ENCODE data around the gene PADI2.
A peak's percentile ranks its signal among the peaks of the same experiment; 100 is the strongest.

Gene PADI2

DNA sequence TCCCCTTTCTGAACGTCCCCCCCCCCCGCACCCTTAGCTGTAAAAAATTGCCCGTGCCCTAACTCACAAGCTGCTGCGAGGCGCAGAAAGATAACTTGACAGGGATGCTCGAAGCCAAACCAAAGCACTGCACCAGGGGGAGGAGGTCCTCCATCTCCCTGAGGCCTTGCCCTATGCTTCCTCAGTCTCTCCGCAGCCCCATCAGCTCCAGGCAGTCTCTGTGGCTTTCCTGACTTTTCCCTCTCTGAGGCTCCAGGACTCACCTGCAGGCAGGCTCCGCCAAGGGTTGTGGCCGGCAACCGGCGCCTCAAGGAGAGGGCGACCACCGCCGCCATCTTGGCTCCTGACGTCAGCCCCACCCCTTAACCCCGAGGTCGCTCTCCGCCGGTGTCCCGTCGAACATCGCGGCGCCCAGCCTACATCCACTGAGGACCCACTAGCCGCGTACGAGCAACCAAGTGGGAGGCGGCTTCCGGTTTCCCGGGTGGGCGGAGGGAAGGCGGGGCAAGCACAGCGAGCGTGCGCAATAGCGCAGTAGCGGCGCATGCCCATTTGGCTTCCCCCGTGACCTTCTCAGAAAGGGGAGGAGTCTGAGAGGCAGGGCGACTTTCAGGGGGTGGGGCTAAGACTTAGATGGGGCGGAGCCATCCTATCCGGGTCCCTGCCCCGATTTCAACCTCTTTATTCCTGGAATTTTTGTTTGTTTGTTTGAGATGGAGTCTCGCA, 65.4 kb downstream of the PADI2 start, which contains the start of gene SDHB:
Gene SDHB, minus strand, starts transcription at position 348 of the 726 bp plus-strand sequence. Its CDS starts 13 bp downstream, at position 335.
- peak; percentile 98 for DNase-seq (ENCODE audit: low read depth)

GRCh38 chr1:17053086-17053684, 66.1 kb downstream of the PADI2 start:
- DNase-seq (ENCODE audit: low read depth): no peak

DNA sequence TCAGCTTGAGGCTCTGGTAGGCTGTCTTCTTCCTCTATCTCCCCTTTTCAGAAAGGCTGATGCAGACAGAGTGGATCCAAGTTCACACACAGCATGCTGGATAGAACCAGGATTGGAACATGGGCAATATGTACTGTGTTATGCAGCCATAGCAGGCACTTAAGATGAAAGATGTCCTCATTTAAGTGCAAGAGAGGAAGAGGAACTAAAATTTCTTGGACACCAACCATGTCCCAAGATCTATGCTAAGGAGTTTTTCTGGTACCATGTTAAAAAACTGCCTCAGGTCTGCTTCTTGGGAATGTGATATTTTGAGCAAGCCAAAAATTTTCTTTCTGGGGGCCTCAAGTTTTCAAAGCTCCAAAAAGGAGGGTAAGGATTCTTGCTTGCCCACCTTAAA, 66.6 kb downstream of the PADI2 start:
- no peak for DNase-seq (ENCODE audit: low read depth)

DNA sequence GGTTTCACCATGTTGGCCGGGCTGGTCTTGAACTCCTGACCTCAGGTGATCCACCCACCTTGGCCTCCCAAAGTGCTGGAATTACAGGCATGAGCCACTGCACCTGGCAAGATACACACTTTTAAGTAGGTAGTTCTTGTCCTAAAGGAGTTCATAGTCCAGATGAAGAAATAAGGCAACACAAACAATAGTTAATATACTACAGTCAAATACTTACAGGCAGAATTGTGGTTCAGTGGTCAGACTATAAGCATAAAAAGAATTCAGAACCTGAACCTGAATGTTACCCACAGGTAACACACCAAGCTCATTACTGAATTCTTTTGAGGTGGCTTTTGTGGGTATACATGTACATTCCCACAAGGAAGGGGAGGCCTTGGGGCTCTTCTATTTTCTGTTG, 67.2 kb downstream of the PADI2 start:
- no peak for DNase-seq (ENCODE audit: low read depth)

GRCh38 chr1:17047924-17048323, 71.3 kb downstream of the PADI2 start:
- no peak for DNase-seq (ENCODE audit: low read depth)

GRCh38 chr1:17046334-17046657, 73.0 kb downstream of the PADI2 start:
- DNase-seq (ENCODE audit: low read depth): no peak

GRCh38 chr1:17045634-17046333, 73.5 kb downstream of the PADI2 start:
- no peak for DNase-seq (ENCODE audit: low read depth)

DNA sequence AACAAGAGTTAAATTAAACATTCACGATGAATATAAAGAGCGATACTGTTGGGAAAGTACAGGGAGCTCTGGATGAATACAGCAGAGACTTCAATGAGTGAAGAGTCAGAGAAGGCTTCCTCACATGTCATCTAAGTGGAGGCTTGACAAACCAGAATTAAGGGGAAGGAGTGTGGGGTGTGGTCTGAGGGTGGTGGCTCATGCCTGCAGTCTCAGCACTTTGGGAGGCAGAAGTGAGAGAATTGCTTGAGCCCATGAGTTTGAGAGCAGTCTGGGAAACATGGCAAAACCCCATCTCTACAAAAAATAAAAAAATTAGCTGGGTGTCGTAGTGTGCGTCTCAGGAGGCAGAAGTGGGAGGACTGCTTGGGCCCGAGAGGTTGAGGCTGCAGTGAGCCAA, 74.1 kb downstream of the PADI2 start:
- no peak for DNase-seq (ENCODE audit: low read depth)

DNA sequence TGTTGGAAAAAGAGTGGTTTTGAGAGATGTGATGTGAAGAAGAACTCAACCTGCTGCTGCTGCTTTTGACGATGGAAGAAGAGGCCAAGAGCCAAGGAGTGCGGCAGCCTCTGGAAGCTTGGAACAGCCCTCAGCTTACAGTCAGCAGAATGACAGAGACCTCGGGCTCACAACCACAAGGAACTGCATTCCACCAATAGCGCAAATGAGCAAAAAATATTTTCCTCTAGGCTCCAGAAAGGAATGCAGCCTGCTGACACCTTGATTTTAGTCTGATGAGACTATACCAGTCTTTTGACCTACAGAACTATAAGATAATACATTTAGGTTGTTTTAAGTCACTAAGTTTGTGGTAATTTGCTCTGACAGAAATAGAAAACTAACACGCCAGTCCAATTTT, 75.6 kb downstream of the PADI2 start:
- no peak for DNase-seq (ENCODE audit: low read depth)

DNA sequence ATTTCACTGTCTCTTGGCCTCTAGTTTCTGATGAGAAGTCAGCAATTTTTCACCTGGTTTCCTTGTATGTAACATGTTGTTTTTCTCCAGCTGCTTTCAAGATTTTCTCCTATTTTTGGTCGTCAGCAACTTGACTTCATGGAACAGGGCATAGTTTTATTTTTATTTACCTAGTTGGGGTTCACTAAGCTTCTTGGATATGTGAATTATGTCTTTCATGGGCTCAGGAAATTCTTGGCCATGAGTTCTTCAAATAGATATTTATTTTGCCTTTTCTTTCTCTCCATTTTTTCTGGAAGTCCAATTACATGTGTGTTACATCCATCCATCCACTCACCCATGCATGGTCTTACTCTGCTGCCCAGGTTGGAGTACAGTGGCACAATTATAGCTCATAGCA, 79.1 kb downstream of the PADI2 start:
- DNase-seq (ENCODE audit: low read depth): no peak

DNA sequence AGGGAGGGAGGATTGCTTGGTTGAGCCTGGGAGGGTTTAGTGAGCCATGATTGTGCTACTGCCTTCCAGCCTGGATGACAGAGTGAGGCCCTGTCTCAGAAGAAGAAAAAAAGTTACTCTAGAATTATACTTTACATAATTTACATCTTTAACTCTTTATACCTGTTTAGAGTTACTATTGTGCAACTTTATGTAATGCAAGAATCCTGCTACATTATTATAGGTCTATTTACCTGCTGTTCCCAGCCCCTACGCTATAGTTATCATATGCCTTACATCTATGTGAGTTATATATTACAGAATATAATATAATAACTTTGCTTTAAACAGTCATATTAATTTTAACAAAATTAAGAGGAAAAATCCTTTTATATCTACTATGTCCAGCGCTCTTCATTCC, 79.7 kb downstream of the PADI2 start:
- DNase-seq (ENCODE audit: low read depth): no peak

DNA sequence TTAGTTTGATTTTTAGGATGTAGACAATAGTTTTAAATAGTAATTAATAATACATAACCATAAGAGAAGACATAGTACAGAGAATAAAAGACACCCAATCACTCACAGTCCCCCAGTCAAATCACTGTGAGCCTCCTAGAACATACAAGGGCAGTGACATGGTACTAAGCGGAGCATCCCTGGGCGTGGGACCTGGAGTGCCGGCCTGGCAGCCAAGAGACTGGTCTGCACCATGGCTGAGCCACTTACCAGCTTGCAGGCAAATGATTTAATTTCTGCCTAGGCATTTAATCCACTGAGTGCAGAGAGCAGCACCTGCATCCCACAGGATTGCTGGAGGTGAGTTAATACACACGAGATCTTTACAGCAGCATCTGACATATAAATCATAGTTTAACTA, 85.8 kb downstream of the PADI2 start:
- no peak for DNase-seq (ENCODE audit: low read depth)

DNA sequence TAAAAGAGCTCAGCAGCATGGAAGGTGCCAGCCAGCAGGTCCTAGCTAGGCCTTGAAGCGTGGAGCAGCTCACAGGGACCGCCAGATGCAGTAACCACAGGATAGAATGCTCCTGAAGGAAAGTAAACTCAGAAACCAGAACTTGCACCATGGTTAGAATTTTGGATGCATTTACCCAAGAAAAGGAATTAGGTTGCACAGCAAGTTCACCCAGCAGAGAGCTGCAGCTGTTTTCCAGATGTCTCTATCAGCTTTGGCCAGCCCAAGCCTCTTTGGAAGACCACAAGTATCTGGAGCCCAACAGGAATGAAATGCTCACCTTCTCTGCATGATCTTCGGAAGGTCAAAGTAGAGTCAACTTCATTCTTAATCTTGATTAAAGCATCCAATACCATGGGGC, 86.5 kb downstream of the PADI2 start:
- DNase-seq (ENCODE audit: low read depth): no peak

DNA sequence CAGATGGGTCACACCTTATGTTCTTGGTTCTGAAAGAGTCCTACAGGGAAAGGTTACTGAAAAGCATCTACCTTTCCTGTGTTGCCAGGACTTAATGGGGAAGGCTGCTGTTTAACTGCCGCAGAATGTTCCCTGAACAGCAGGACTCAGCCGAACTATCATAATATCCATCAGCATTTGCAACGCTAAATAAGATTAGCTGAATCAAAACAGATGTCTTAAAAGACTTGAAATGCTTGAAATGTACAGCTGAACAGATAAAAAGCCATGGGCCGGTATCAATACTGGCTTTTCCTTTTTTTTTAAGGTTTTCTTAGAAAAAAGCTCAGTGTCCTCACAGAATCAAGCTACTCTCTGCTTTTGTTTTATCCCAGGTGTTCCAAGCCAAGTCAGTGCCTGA, 87.8 kb downstream of the PADI2 start:
- no peak for DNase-seq (ENCODE audit: low read depth)

GRCh38 chr1:17030206-17030605, 89.0 kb downstream of the PADI2 start:
- no peak for DNase-seq (ENCODE audit: low read depth)

DNA sequence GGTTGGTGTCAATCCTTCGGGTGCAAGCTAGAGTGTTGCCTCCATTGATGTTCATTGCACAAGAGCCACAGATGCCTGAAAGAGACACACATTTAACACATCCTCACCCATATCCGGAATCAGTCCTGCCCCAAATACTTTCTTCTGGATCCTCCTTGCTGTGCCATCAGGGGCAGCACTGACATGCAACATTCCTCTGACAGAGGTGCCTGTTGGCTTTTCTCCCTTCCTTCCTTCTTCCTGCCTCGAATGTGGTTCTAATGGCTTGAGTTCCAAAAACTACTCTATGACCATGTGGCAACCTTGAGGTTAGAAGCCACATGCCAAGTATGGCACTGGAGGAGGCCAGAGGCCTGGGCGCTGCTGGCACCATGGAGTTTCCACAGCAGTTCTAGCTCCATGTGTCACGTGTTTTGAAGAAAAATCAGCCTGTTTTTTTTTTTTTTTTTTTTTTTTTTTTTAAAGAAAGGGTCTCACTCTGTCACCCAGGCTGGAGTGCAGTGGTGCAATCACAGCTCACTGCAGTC, 90.5 kb downstream of the PADI2 start:
- no peak for DNase-seq (ENCODE audit: low read depth)

GRCh38 chr1:17027900-17028299, 91.4 kb downstream of the PADI2 start:
- no peak for DNase-seq (ENCODE audit: low read depth)

GRCh38 chr1:17027403-17027802, 91.8 kb downstream of the PADI2 start:
- no peak for DNase-seq (ENCODE audit: low read depth)

GRCh38 chr1:17024721-17025120, 94.5 kb downstream of the PADI2 start:
- DNase-seq (ENCODE audit: low read depth): no peak

DNA sequence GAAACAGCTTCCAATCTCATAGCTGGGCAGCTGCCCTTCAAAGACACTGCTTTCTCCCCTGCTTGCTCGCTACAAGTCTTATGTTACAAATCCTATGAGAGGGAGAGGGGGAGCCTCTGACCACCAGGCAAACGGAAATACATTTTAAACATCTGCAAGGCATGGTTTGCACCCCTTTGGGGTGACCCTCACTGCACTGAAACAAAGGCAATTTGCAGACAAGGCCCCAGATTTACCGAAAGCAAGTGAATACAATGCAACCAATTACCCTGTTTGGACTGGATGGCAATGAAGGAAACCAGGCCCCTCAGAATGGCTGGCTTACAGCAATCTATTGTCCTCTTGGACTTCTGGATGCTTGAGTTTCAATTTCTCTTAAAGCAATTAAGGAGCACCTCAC, 95.7 kb downstream of the PADI2 start:
- no peak for DNase-seq (ENCODE audit: low read depth)

DNA sequence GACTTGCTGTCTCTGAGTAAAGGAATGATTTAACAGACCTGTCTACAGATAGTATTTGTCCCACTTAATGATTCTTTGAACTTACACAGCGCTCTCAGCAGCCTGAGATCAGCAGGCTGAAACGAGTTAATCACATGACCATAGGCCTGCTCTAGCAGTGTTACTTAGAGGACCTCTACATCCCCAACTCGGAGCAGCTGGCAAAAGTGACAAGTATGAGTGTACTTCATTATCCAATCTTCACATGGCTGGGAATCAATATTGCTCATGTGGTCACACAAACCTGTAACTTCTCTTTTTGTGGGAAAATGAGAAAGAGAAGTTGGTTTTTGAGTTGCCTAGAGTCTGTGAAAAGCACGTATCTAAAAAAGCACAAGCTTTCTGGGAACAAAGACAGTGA, 96.1 kb downstream of the PADI2 start:
- DNase-seq (ENCODE audit: low read depth): no peak

GRCh38 chr1:17021896-17022295, 97.4 kb downstream of the PADI2 start:
- DNase-seq (ENCODE audit: low read depth): no peak

DNA sequence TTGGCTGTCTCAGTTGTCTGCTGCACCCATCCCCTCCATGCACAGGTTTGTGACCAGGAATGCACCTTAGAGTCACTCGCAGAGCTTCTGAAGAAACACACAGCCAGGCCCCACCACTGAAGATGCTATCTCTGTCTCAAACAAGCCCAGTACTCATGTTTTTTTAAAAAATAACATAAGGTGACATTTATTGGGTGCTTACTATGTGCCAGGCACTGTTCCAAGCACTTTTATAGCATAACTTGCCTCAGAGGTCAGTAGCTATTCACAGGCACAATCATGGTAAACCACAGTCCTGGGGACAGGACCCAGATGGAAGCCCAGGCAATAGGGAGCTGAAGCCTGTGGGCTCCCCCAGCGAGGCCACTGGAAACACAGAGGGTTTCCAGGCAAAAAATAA, 98.7 kb downstream of the PADI2 start:
- no peak for DNase-seq (ENCODE audit: low read depth)
